LHCN-M2 (cell line): ENCODE results near the gene SHPK. TPM values are rescaled to one million over a fixed set of nuclear protein-coding genes. Genes with fewer than 3 reads are reported as not detected.

ENCODE experiments used
- DNase-seq: peaks from one replicate; pipeline ENCODE4 v3.0.0-alpha.2; 2012; ENCODE audit warnings: low read depth
- total RNA-seq: library from RNA; depleted of rRNA; stranded (reverse); fragments of >200 nt; gene quantifications from 2 replicates; pipeline ENCODE4 v1.2.3, GENCODE V29; 2014

Gene SHPK
- total RNA-seq, 1 experiment from 2014 or later = 17.8 TPM

- DNase-seq = no peak
These were observed 8.3 kb downstream of the SHPK start for GRCh38 chr17:3627769-3628167.

- no peak for DNase-seq
These were observed 8.9 kb downstream of the SHPK start for GRCh38 chr17:3626831-3627768.

- no peak for DNase-seq
These were observed 13.0 kb downstream of the SHPK start for GRCh38 chr17:3622977-3623594.

- DNase-seq = peak; percentile 29
These were observed 14.8 kb downstream of the SHPK start for GRCh38 chr17:3621146-3621720.

GRCh38 chr17:3615160-3615870 lies 20.7 kb downstream of the SHPK start:
- DNase-seq = no peak

- no peak for DNase-seq
These were observed 22.9 kb downstream of the SHPK start for GRCh38 chr17:3613124-3613523.

- peak; percentile 43 for DNase-seq
These were observed 25.5 kb downstream of the SHPK start for GRCh38 chr17:3610523-3610922.

GRCh38 chr17:3609689-3610088 lies 26.4 kb downstream of the SHPK start:
- no peak for DNase-seq

- DNase-seq = no peak
These were observed 32.2 kb downstream of the SHPK start for GRCh38 chr17:3603870-3604259.

GRCh38 chr17:3603119-3603869 lies 32.8 kb downstream of the SHPK start:
- peak; percentile 50 for DNase-seq

- DNase-seq = peak; percentile 18
These were observed 33.6 kb downstream of the SHPK start for GRCh38 chr17:3602499-3602898.

- no peak for DNase-seq
These were observed 35.4 kb downstream of the SHPK start for GRCh38 chr17:3600529-3601205.

- DNase-seq = no peak
These were observed 38.0 kb downstream of the SHPK start for GRCh38 chr17:3598078-3598477.

- DNase-seq = no peak
These were observed 39.1 kb downstream of the SHPK start for GRCh38 chr17:3596804-3597464.

- DNase-seq = no peak
These were observed 41.1 kb downstream of the SHPK start for GRCh38 chr17:3594976-3595375.

GRCh38 chr17:3594051-3594800 lies 41.8 kb downstream of the SHPK start:
- DNase-seq = peak; percentile 13

- DNase-seq = no peak
These were observed 42.7 kb downstream of the SHPK start for GRCh38 chr17:3593384-3593783.

GRCh38 chr17:3592216-3592860 lies 43.7 kb downstream of the SHPK start:
- no peak for DNase-seq

GRCh38 chr17:3590768-3591167 lies 45.3 kb downstream of the SHPK start:
- DNase-seq = no peak
